AG04450 (cell line): ENCODE results near the gene LYZL6. TPM values are rescaled to one million over a fixed set of nuclear protein-coding genes. Genes with fewer than 3 reads are reported as not detected.
"Not testable (repeated sequence)": the region's sequence is repeated elsewhere in the genome, so short reads cannot be mapped to it uniquely, and the experiment has no call there.

Experiments used
- CTCF ChIA-PET: fragments of 300-600, 350-600 bp; formaldehyde crosslinking; extraction: SDS; loops from one replicate; lab custom pipeline; 2022; ENCODE audit warnings: antibody characterized with exemption, inconsistent platforms; lab: Charles Lee
- POLR2A ChIA-PET: fragments of 350-600 bp; formaldehyde crosslinking; extraction: SDS; loops from one replicate; lab custom pipeline; 2021; ENCODE audit warnings: antibody characterized with exemption, inconsistent platforms; lab: Yijun Ruan, JAX
- DNase-seq: peaks from one replicate; pipeline ENCODE4 v3.0.0-alpha.2; 2011; ENCODE audit warnings: low read depth, low spot score
- H3K27ac ChIP-seq: one replicate; pipeline ENCODE4 v1.5.1; 2012; ENCODE audit warnings: low read depth, low read length, control low read depth
- H3K27me3 ChIP-seq: one replicate; pipeline ENCODE4 v1.6.0; 2012; ENCODE audit warnings: low read length; ENCODE audit not compliant: control insufficient read depth, insufficient read depth
- H3K4me3 ChIP-seq: 2 replicates; pipeline ENCODE4 v1.5.1; 2011; ENCODE audit warnings: mild to moderate bottlenecking, low read depth, low read length, control low read depth
- H3K9me3 ChIP-seq: 2 replicates; pipeline ENCODE4 v1.5.1; 2012; ENCODE audit warnings: low read length; ENCODE audit not compliant: control insufficient read depth, insufficient read depth
- polyA plus RNA-seq: library from polyadenylated mRNA; depleted of rRNA; stranded (reverse); fragments of >200 nt; gene quantifications from 2 replicates; pipeline ENCODE4 v1.2.3, GENCODE V29; 2011
- TF ChIP-seq, protein P1 (sequence below): IDR thresholded peaks from 2 replicates; pipeline ENCODE4 v1.5.1; 2011; ENCODE audit warnings: low read depth, low read length, control low read depth, inconsistent platforms

The LYZL6 gene
- polyA plus RNA-seq, 1 experiment: not detected

DNA sequence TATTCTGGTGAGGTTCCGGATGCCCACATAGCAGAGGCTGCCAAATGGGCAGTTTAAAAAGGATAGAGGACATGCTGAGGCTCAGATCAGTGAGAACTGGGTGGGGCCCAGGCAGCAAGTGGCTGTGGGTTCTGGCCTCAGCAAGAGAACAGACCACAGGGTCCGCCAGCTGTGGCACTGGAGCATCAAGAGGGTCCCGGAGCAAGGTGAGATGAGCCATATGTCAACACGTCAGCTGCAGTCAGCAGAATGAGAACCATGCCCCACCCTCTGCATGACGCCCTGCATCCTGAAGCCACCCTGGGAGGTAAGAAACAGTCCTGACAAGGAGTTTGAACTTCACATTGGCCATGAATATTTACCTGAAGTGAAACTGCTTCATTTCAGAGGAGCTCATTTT lies 43.2 kb downstream of the LYZL6 start:
- no peak overlapping the region for H3K27ac ChIP-seq
- H3K27me3 ChIP-seq: peaks cover 2% of the 10 kb centered on the region
- POLR2A ChIA-PET: interaction anchor here (0.6 kb wide), 1 partner anchor 645 kb away, joined by 4 read pairs; no protein-coding TSS in a partner anchor
- TF ChIP-seq, protein P1, sequence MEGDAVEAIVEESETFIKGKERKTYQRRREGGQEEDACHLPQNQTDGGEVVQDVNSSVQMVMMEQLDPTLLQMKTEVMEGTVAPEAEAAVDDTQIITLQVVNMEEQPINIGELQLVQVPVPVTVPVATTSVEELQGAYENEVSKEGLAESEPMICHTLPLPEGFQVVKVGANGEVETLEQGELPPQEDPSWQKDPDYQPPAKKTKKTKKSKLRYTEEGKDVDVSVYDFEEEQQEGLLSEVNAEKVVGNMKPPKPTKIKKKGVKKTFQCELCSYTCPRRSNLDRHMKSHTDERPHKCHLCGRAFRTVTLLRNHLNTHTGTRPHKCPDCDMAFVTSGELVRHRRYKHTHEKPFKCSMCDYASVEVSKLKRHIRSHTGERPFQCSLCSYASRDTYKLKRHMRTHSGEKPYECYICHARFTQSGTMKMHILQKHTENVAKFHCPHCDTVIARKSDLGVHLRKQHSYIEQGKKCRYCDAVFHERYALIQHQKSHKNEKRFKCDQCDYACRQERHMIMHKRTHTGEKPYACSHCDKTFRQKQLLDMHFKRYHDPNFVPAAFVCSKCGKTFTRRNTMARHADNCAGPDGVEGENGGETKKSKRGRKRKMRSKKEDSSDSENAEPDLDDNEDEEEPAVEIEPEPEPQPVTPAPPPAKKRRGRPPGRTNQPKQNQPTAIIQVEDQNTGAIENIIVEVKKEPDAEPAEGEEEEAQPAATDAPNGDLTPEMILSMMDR: no peak
- H3K4me3 ChIP-seq: no peak overlapping the region
- CTCF ChIA-PET: no interaction called here
- H3K9me3 ChIP-seq: no peaks in the 10 kb centered on the region
- no peak for DNase-seq

DNA sequence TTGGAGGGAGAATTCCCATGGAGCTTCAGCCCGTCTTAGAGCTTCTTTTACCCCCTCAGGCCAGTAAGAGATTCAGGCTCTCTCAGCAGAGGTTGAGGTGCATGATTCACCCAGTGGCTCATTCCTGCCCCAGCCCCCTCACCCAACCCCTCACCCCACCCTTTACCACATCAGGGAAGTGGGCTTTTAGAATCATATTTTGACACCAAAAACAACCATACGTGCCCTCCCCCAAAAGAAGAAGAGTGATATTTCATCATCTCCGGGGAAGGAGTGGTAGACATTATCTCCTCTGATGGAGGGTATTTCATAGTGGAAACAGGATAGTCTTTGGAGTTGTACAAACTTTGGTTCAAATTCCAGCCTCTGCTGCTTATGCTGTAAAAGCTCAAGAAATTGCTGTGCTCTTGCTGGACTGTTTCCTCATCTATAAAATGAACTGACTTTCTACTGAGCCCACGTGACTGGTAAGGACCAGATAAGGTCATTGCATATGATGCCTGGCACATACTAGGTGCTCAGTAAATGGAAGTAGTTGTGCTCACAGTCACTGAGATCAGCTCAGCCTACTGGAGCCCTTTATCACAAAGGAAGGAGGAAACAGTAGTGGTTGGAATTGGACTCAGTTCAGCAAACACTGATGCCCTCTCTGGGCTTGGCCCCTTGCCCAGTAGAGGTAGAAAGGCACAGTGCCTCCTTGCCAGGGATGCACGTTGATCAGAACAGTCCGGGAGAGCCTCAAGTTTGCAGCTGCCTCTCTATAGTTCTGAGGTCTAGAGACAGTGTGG lies 45.0 kb downstream of the LYZL6 start:
- H3K27ac ChIP-seq: no peak overlapping the region
- peaks cover 2% of the 10 kb centered on the region for H3K27me3 ChIP-seq
- CTCF ChIA-PET: no interaction called here
- no peak overlapping the region for H3K4me3 ChIP-seq
- no peaks in the 10 kb centered on the region for H3K9me3 ChIP-seq
- DNase-seq: no peak
- POLR2A ChIA-PET: no interaction called here
- TF ChIP-seq, protein P1: no peak

DNA sequence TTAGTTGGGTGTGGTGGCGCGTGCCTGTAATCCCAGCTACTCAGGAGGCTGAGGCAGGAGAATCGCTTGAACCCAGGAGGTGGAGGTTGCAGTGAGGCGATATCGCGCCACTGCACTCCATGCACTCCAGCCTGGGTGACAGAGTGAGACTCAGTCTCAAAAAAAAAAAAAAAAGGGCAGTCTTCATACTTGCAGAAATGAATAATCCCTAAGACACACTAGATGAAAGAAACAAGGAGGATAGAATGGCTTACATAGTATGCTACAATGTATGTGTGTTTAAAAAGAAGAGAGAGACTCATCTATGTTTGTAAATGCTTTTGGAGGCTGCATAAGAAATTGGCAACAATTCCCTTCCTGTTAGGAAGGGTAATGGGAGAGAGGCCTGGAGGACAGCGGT lies 45.7 kb downstream of the LYZL6 start:
- POLR2A ChIA-PET, H3K27ac ChIP-seq, H3K4me3 ChIP-seq, DNase-seq, H3K27me3 ChIP-seq, H3K9me3 ChIP-seq: not testable (repeated sequence)
- CTCF ChIA-PET: interaction anchor here (0.7 kb wide), 1 partner anchor 78 kb away, joined by 3 read pairs; no protein-coding TSS in a partner anchor

DNA sequence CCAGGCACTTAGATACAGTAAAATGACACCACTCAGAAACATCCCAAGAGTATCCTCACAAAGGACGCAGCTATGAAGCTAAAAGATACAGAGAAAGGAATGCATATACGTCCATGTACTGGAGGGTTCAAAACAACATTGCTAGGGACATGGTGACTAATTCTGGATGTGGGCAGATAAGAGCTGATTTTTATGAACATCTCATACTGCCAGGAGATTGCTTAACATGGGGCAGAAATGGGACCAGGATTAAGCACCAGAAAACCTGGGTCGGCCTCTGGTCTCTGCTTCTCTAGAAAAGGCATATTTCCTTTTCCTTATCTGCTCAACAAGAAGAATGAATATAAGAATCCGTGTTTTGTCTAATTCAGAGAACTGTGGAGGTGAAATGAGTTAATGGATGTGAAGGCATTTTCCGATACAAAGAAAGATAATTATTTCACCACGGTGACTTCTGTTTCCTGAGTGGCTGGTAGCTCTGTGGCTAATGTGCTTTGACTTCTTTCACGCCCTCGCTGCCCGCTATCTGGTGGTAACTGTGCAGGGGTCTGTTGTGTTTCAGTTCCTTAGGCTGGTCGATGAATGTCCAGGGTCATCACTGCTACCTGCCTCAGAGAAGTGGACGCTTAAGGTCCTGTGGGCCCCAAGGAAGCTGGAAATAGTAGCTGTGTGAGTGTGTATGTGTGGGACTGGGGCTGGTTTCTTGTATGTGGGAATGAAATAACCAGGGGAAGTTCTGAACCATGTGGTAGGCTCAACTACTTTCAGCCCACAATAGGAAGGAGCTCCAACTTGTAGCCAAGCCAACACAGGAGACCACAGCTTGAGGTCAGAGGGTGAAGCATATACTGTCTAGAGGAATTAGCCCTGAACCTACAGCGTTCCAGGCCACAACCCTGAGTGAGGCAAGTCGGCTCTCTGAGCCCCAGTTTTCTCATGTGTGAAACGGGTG lies 47.6 kb downstream of the LYZL6 start:
- ChIA-PET POLR2A (no interaction called here), CTCF (no interaction called here)
- TF ChIP-seq, protein P1: no peak
- no peaks in the 10 kb centered on the region for H3K9me3 ChIP-seq
- peaks cover 2% of the 10 kb centered on the region for H3K27me3 ChIP-seq
- no peak overlapping the region for H3K27ac ChIP-seq
- H3K4me3 ChIP-seq: no peak overlapping the region
- DNase-seq: no peak

DNA sequence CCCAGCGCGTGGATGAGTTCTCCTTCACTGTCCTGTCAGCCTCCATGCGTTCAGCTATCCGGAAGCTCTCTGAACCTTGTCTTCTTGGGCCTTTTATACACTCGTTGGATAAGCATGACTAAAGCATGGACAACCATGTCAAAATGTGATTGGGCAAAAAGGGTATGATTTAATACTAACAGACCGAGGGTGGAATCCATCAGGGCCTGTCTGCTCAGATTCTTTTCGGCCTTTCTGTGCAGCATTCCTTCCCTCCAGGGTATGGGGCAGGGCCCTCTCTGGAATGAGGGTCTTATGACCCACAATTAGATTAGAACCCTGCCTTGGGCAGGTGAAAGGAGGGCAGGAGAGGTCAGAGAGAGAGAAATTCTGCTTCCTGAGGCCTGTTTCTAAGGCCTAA lies 49.3 kb downstream of the LYZL6 start:
- ChIA-PET CTCF (no interaction called here), POLR2A (no interaction called here)
- TF ChIP-seq, protein P1: no peak
- Histone ChIP-seq H3K4me3 (no peak overlapping the region), H3K27me3 (no peaks in the 10 kb centered on the region), H3K9me3 (no peaks in the 10 kb centered on the region), H3K27ac (no peak overlapping the region)
- no peak for DNase-seq
